Cardiac septum (tissue), 1 donor: ENCODE data around the gene PEX5L. TPM values are rescaled to one million over a fixed set of nuclear protein-coding genes. Genes with fewer than 3 reads are reported as not detected.
"Not testable (repeated sequence)": the region's sequence is repeated elsewhere in the genome, so short reads cannot be mapped to it uniquely, and the experiment has no call there.

Source experiments
- DNase-seq: peaks from one replicate; pipeline ENCODE4 v3.0.0-alpha.2; 2020; ENCODE audit warnings: low spot score
- intact Hi-C: fragments of 100-400 bp; cut with DNase I; formaldehyde crosslinking; loops from one replicate; pipeline ENCODE4 v1.14.0; 2022
- total RNA-seq: library from RNA; stranded (reverse); fragmentation: NEBNext Ultra II Directional; extraction: Animal tissue kit (Norgen Biotek cat#: 25700); gene quantifications from one replicate; pipeline ENCODE4 v1.2.1, GENCODE V29; 2021
- donor health status: DM: no; HTN: no; CAD: no.

Gene PEX5L
- total RNA-seq, 1 donor from 2014 or later, result 0.11 TPM

- intact Hi-C loops, result no loop called here
- DNase-seq, result no peak
Measured at GRCh38 chr3:179806177-179806576, 230.6 kb downstream of the PEX5L start.

- intact Hi-C loops, result no loop called here
Measured at GRCh38 chr3:179801856-179802255, 234.9 kb downstream of the PEX5L start.

GRCh38 chr3:179801263-179801662, 235.5 kb downstream of the PEX5L start:
- intact Hi-C loops, result no loop called here
- no peak for DNase-seq

More at GRCh38 chr3:179801856-179802255, 234.9 kb downstream of the PEX5L start:
- no peak for DNase-seq

- intact Hi-C loops, result no loop called here
- no peak for DNase-seq
Measured at GRCh38 chr3:179797192-179797591, 239.5 kb downstream of the PEX5L start.

- DNase-seq, result no peak
- intact Hi-C loops, result no loop called here
Measured at GRCh38 chr3:179796421-179796820, 240.3 kb downstream of the PEX5L start.

- no peak for DNase-seq
- intact Hi-C loops, result no loop called here
Measured at GRCh38 chr3:179794355-179794754, 242.4 kb downstream of the PEX5L start.

GRCh38 chr3:179791793-179792192, 244.9 kb downstream of the PEX5L start:
- intact Hi-C loops, result no loop called here
- no peak for DNase-seq

- intact Hi-C loops, result no loop called here
- no peak for DNase-seq
Measured at GRCh38 chr3:179788996-179789395, 247.7 kb downstream of the PEX5L start.

- DNase-seq, intact Hi-C loops: not testable (repeated sequence)
Measured at GRCh38 chr3:179782841-179783240, 253.9 kb downstream of the PEX5L start.

- DNase-seq, result no peak
- intact Hi-C loops, result no loop called here
Measured at GRCh38 chr3:179775416-179776122, 261.2 kb downstream of the PEX5L start.

- intact Hi-C loops, result no loop called here
Measured at GRCh38 chr3:179772297-179772696, 264.4 kb downstream of the PEX5L start.

GRCh38 chr3:179771797-179772196, 264.9 kb downstream of the PEX5L start:
- no peak for DNase-seq
- intact Hi-C loops, result no loop called here

More at GRCh38 chr3:179772297-179772696, 264.4 kb downstream of the PEX5L start:
- DNase-seq, result no peak

- no peak for DNase-seq
- intact Hi-C loops, result no loop called here
Measured at GRCh38 chr3:179769411-179770247, 267.1 kb downstream of the PEX5L start.

- no peak for DNase-seq
- intact Hi-C loops, result no loop called here
Measured at GRCh38 chr3:179768080-179768479, 268.7 kb downstream of the PEX5L start.

- intact Hi-C loops, result no loop called here
Measured at GRCh38 chr3:179766416-179767133, 270.2 kb downstream of the PEX5L start.

GRCh38 chr3:179765396-179765795, 271.3 kb downstream of the PEX5L start:
- intact Hi-C loops, result no loop called here

More at GRCh38 chr3:179766416-179767133, 270.2 kb downstream of the PEX5L start:
- no peak for DNase-seq

GRCh38 chr3:179760944-179761343, 275.8 kb downstream of the PEX5L start:
- DNase-seq, result no peak
- intact Hi-C loops, result no loop called here

More at GRCh38 chr3:179765396-179765795, 271.3 kb downstream of the PEX5L start:
- DNase-seq, result no peak

- intact Hi-C loops, result no loop called here
- no peak for DNase-seq
Measured at GRCh38 chr3:179750720-179751328, 285.9 kb downstream of the PEX5L start.

- intact Hi-C loops, result no loop called here
- no peak for DNase-seq
Measured at GRCh38 chr3:179745716-179746115, 291.0 kb downstream of the PEX5L start.

- intact Hi-C loops, result no loop called here
- no peak for DNase-seq
Measured at GRCh38 chr3:179745079-179745478, 291.7 kb downstream of the PEX5L start.
